DOHH2 (cell line): ENCODE data around the gene SMAGP.

Experiments
- H3F3A ChIP-seq: fragments of 200-600 bp; sonication (generic), shearing (Covaris generic); 2 replicates; pipeline ENCODE4 v1.6.0; 2016; ENCODE audit warnings: antibody characterized with exemption, mild to moderate bottlenecking; ENCODE audit not compliant: control insufficient read depth, insufficient read depth
- H3K27ac ChIP-seq: fragments of 200-600 bp; sonication (generic); 2 replicates; pipeline ENCODE4 v1.5.1; 2014; ENCODE audit warnings: low read depth, mild to moderate bottlenecking, low read length, moderate library complexity
- H3K27me3 ChIP-seq: fragments of 200-600 bp; sonication (generic); 2 replicates; pipeline ENCODE4 v1.6.1; 2014; ENCODE audit warnings: mild to moderate bottlenecking, low read length, mixed read lengths; ENCODE audit not compliant: control insufficient read depth
- H3K36me3 ChIP-seq: fragments of 200-600 bp; sonication (generic); 2 replicates; pipeline ENCODE4 v1.6.1; 2014; ENCODE audit warnings: mild to moderate bottlenecking, low read length, moderate library complexity, mixed read lengths; ENCODE audit not compliant: control insufficient read depth
- H3K4me1 ChIP-seq: fragments of 200-600 bp; sonication (generic); 2 replicates; pipeline ENCODE4 v1.6.1; 2014; ENCODE audit warnings: mild to moderate bottlenecking, low read length, mixed read lengths; ENCODE audit not compliant: control insufficient read depth
- H3K4me2 ChIP-seq: fragments of 200-600 bp; sonication (generic); 2 replicates; pipeline ENCODE4 v1.6.0; 2014; ENCODE audit warnings: mild to moderate bottlenecking, low read length, moderate library complexity
- H3K4me3 ChIP-seq: fragments of 200-600 bp; sonication (generic); 2 replicates; pipeline ENCODE4 v1.5.1; 2014; ENCODE audit warnings: mild to moderate bottlenecking, low read length, mixed read lengths
- H3K79me2 ChIP-seq: fragments of 200-600 bp; sonication (generic); 2 replicates; pipeline ENCODE4 v1.6.1; 2014; ENCODE audit warnings: mild to moderate bottlenecking, low read length, mixed read lengths; ENCODE audit not compliant: control insufficient read depth
- H3K9me2 ChIP-seq: fragments of 200-600 bp; sonication (generic); replicated peaks from 2 replicates; pipeline ENCODE4 v1.6.1; 2014; ENCODE audit warnings: mild to moderate bottlenecking, low read length, mixed read lengths; ENCODE audit not compliant: control insufficient read depth
- H3K9me3 ChIP-seq: fragments of 200-600 bp; sonication (generic); 2 replicates; pipeline ENCODE4 v1.6.1; 2014; ENCODE audit warnings: antibody characterized with exemption, low read length, mixed read lengths; ENCODE audit not compliant: control insufficient read depth, insufficient read depth
- H4K20me1 ChIP-seq: fragments of 200-600 bp; sonication (generic); 2 replicates; pipeline ENCODE4 v1.6.0; 2014; ENCODE audit warnings: low read depth, mild to moderate bottlenecking, antibody characterized with exemption, low read length, moderate library complexity; ENCODE audit not compliant: control insufficient read depth, insufficient read depth
- EZH2phosphoT487 ChIP-seq: fragments of 200-600 bp; sonication (generic); IDR thresholded peaks from 2 replicates; pipeline ENCODE4 v1.6.1; 2017; ENCODE audit warnings: borderline replicate concordance, mild to moderate bottlenecking, antibody characterized with exemption, low read length, moderate library complexity, mixed read lengths
- TF ChIP-seq, protein P1 (sequence below): fragments of 200-600 bp; sonication (generic); IDR thresholded peaks from one replicate; pipeline ENCODE4 v1.5.1; 2014; ENCODE audit warnings: antibody characterized with exemption, mild to moderate bottlenecking, low read depth, low read length; ENCODE audit not compliant: poor library complexity, severe bottlenecking

SMAGP gene

DNA sequence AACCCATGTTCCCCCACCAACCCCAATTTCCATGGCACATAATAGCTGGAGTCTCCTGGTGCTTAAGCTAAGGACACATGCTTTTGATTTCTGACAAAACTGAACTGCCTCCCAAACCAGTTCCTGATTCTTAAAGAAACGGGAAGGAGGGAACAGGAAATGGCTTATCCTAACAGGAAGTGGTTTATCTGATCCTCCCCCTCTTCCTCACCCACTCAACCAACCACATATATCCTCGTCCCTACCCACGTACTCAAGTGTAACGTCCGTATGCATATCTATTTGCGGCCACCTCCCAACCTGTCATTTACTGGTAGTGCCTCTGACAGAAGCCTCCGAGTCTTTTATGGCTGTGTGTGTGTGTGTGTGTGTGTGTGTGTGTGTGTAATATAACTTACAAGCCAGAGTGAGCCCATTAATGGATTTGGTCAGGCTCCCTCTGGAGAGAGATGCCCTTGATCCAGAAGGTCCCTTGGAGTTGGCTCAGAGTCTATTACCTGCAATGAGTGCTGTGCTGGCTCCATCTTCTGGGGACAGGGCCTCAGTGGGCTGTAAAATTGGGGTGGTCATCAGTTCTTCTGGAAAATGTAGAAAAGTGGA lies 23.9 kb downstream of the SMAGP start:
- Histone ChIP-seq H3K27me3 (no peaks in the 10 kb centered on the region), H3K36me3 (peaks cover 32% of the 10 kb centered on the region), H3K9me3 (no peaks in the 10 kb centered on the region), H3F3A (peaks cover 9% of the 10 kb centered on the region), H4K20me1 (no peaks in the 10 kb centered on the region), H3K79me2 (no peaks in the 10 kb centered on the region), H3K4me3 (peak overlapping the region; percentile 61), H3K4me2 (peak overlapping the region; percentile 78), H3K4me1 (peaks cover 21% of the 10 kb centered on the region), H3K9me2 (no peaks in the 10 kb centered on the region), H3K27ac (0 out of 2 replicates have a peak overlapping the region, but pooled peaks have one; percentile 16)
- TF ChIP-seq, protein P1, sequence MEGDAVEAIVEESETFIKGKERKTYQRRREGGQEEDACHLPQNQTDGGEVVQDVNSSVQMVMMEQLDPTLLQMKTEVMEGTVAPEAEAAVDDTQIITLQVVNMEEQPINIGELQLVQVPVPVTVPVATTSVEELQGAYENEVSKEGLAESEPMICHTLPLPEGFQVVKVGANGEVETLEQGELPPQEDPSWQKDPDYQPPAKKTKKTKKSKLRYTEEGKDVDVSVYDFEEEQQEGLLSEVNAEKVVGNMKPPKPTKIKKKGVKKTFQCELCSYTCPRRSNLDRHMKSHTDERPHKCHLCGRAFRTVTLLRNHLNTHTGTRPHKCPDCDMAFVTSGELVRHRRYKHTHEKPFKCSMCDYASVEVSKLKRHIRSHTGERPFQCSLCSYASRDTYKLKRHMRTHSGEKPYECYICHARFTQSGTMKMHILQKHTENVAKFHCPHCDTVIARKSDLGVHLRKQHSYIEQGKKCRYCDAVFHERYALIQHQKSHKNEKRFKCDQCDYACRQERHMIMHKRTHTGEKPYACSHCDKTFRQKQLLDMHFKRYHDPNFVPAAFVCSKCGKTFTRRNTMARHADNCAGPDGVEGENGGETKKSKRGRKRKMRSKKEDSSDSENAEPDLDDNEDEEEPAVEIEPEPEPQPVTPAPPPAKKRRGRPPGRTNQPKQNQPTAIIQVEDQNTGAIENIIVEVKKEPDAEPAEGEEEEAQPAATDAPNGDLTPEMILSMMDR: peak; percentile 30
- no peak for TF ChIP-seq EZH2phosphoT487

DNA sequence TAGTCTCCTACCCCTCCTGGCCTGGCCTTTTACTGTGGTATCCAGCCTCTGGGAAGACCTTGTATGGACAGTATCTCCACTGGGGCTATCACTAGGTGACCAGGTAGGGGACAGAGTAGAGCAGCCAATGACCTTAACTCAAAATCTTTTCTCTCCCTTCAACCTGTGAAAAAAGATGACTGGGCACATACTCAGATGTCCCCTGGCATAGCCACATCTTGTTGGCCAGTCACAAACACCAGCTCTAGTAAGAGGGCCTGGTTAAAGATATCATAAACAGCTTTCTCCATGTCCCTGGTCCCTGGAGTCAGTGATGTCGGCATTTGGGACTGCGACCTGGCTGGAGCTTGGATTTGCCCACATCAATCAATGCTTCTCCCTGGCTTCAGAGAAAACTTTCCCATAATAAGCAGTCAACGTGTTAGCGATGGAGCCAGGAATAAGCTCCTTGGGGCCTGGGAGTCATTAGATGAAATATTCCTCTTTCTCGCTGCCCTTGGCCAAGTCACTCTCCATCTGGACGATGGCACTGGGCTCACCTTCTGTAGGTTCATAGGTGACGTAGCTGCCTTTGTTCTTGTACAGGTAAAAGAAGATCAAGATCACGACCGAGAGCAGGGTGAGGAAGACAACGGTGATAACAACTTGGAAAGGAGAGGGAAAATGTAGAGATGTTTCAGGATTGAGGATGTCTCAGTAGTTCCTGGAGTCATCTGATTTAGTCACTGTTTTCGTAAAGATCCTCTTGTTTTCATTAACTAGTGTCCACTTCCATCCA lies 24.6 kb downstream of the SMAGP start:
- H3K27ac ChIP-seq: 0 out of 2 replicates have a peak overlapping the region, but pooled peaks have one; percentile 16
- no peaks in the 10 kb centered on the region for H3K9me2 ChIP-seq
- H3F3A ChIP-seq: peaks cover 9% of the 10 kb centered on the region
- peaks cover 39% of the 10 kb centered on the region for H3K36me3 ChIP-seq
- H3K79me2 ChIP-seq: peaks cover 6% of the 10 kb centered on the region
- TF ChIP-seq, protein P1: no peak
- TF ChIP-seq EZH2phosphoT487: no peak
- no peaks in the 10 kb centered on the region for H3K9me3 ChIP-seq
- no peaks in the 10 kb centered on the region for H3K27me3 ChIP-seq
- peak overlapping the region; percentile 78 for H3K4me2 ChIP-seq
- no peaks in the 10 kb centered on the region for H4K20me1 ChIP-seq
- peaks cover 21% of the 10 kb centered on the region for H3K4me1 ChIP-seq
- peak overlapping the region; percentile 61 for H3K4me3 ChIP-seq

DNA sequence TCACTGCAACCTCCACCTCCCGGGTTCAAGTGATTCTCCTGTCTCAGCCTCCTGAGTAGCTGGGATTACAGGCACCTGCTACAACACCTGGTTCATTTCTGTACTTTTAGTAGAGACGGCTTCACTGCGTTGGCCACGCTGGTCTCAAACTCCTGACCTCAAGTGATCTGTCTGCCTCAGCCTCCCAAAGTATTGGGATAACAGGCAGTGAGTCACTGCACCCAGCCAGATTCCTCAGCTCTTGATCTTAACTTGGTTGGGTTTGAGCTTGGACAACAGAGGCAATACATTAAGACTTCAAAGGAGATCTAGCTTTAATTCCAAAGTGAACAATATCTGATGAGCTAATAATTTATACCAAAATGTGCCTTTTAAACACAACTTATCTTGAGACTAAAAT lies 25.9 kb downstream of the SMAGP start:
- no peak overlapping the region for H3K27ac ChIP-seq
- H3K9me2 ChIP-seq: no peaks in the 10 kb centered on the region
- H3K4me3 ChIP-seq: no peak overlapping the region
- TF ChIP-seq EZH2phosphoT487: no peak
- TF ChIP-seq, protein P1: no peak
- H4K20me1 ChIP-seq: no peaks in the 10 kb centered on the region
- H3K79me2 ChIP-seq: peaks cover 20% of the 10 kb centered on the region
- peaks cover 9% of the 10 kb centered on the region for H3F3A ChIP-seq
- H3K9me3 ChIP-seq: no peaks in the 10 kb centered on the region
- H3K36me3 ChIP-seq: peaks cover 49% of the 10 kb centered on the region
- H3K4me1 ChIP-seq: peaks cover 30% of the 10 kb centered on the region
- H3K27me3 ChIP-seq: no peaks in the 10 kb centered on the region
- no peak overlapping the region for H3K4me2 ChIP-seq
